ELF-1 (cell line): Measurements from ENCODE around the gene ARFIP1.
"Not testable (repeated sequence)": the region's sequence is repeated elsewhere in the genome, so short reads cannot be mapped to it uniquely, and the experiment has no call there.

Source experiments
- DNase-seq: peaks from one replicate; pipeline ENCODE4 v3.0.0-alpha.2; 2016; ENCODE audit warnings: low read depth, low spot score

ARFIP1 gene

GRCh38 chr4:152785639-152786615 is 6.2 kb downstream of the ARFIP1 start:
- no peak for DNase-seq

DNA sequence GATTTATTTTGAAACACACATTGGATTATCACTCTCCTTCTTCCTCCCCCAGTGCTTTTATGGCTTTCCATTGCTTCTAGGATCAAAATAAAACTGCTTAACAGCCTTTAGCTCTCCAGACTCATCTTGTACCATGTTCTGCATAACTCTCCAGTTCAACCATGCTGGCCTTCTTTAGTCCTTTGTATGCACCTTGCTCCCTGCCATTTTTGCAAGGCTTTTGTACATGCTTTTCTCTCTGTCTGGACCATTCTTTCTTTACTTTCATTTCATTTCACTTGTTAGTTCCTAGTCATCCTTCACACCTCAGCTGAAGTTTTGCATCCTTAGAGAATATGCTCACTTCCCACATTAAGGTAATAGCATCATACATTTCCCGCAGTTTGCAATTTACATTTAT is 6.9 kb downstream of the ARFIP1 start:
- DNase-seq = no peak

DNA sequence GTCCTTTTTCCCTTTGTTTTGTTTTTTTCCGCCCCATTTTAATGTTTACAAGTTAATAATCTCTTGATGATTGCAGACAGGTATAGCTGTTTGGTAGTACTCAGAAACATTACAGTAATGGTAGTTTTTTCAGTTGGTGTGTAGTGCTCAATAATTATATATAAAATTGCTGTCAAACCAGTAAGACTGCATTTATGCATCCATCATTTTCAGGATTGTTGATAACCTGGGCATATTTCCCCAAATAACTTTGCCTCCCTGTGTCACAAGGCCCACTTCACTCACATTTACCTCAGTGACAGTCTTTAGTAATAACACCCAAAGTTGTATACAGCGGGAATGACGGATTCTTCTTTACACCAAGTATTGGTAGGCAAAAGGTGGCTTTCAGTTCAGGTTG is 16.1 kb downstream of the ARFIP1 start:
- DNase-seq = no peak

DNA sequence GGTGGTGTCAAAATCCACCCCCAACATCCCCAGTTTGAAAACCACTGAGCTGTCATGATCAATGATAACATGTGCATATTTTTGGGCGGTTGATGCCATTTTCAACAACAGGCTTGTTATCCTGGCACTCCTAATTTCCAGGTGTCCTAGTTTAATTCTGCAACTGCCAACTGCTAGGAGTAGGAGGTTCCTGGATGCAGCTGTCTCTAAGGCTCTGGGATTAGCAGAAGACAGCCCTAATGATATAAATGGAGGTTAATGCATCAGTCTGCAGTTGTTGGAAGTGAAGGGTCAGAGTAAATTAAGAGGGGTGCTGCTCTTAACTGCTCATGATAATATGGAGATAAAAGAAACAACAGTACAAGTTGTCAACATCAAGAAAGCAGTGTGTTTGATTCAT is 23.8 kb downstream of the ARFIP1 start:
- DNase-seq = no peak

DNA sequence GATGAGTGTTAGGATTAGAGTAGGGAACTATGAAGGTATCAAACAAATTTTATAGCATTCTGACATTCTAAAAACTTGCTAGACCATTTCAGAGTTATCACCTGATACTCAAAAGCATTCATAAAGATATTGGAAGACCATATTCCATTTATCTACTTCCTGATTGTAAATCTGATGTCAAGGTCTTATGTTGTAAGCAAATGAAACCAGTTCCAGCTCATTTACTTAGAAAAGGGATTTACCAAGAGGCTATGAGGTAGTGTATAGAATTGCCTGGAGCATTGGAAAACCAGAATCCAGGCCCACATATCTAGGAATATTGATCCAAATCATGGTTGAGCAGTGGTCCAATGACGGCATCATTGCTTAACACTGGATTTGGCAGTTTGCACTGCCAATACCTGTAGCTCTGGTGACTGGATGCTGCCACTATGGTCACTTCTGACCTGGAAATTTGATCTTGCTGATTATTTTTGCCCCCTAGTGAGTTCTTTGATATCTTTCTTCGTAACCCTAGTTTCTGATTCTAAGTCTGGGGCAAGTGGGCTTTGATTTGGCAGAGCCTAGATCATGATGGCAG is 25.4 kb downstream of the ARFIP1 start:
- DNase-seq = no peak

DNA sequence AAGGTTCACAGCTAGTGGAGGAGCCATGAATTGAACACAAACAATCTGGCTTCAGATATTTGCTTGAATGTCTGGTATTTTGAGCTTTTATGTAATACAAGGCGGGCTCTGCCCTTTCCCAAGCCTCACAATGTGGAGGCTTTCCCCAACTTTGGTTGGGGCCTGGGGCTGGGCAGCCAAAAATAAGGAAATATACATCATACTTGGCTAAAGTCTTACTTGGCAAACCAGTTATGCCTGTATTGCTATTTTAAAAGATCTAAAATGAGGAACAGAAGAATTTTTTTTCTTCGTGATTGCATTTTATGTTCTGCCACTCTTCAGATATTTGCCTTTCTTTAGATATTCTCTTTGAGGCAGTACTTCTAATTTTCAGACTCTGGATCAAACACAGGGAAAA is 26.1 kb downstream of the ARFIP1 start:
- DNase-seq = no peak

DNA sequence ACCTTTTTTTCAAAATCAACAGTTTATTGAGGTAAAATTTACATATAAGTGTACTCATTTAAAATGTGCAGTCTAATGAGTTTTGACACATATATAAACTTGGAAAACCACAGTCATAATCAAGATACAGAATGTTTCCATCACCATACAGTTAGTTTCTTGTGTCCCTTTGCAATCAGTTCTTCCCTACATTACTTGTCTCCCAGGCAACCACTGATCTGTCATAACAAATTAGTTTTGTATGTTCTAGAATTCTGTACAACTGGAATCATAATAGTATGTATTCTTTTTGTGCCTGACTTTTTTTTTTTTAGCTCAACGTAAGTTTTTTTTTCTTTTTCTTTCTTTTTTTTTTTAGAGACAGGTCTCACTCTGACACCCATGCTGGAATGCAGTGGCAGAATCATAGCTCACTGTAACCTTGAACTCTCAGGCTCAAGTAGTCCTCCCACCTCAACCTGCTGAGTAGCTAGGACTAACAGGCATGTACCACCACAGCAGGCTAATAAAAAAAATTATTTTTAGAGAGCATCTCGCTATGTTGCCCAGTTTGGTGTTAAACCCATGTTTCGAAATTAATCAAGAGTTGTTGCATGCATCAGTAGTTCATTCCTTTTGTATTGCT is 26.9 kb downstream of the ARFIP1 start:
- no peak for DNase-seq

DNA sequence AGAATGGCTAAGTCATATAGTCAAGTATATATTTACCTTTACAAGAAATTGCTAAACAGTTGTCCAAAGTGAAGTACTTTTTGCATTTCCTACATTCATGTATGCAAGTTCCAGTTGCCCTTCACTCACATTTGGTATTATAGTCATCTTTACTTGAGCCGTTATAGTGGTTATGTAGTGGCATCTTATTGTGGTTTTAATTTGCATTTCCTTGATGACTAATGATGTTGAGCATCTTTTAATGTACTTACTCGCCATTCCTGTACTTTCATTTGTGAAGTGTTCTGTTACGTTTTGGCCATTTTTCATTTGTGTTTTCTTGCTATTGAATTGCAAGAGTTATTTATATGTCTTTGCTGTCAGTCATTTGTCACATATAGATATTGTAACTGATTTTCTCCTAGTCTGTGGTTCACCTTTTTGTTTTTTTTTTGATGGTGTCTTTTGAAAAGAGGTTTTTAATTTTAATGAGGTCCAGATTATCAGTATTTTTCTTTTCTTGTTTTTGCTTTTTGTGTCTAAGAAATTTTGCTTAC is 27.6 kb downstream of the ARFIP1 start:
- no peak for DNase-seq

GRCh38 chr4:152808670-152809069 is 28.9 kb downstream of the ARFIP1 start:
- DNase-seq = peak; percentile 61

GRCh38 chr4:152810715-152811287 is 31.0 kb downstream of the ARFIP1 start:
- DNase-seq = no peak

- no peak for DNase-seq
Observed at GRCh38 chr4:152815078-152815477, 35.3 kb downstream of the ARFIP1 start.

DNA sequence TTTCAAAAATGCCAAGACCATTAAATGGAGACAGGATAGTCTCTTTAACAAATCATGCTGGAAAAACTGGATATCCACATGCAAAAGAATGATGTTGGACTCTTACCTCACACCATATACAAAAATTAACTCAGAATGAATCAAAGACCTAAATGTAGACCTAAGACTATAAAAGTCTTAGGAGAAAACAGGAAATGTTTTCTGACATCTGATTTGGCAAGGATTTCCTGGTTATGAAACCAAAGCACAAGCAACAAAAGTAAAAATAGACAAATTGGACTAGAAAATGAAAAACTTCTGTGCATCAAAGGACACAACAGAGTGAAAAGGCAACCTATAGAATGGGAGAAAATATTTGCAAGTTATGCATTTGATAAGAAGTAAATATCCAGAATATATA is 37.6 kb downstream of the ARFIP1 start:
- DNase-seq = no peak

- no peak for DNase-seq
Observed at GRCh38 chr4:152819026-152819645, 39.4 kb downstream of the ARFIP1 start.

DNA sequence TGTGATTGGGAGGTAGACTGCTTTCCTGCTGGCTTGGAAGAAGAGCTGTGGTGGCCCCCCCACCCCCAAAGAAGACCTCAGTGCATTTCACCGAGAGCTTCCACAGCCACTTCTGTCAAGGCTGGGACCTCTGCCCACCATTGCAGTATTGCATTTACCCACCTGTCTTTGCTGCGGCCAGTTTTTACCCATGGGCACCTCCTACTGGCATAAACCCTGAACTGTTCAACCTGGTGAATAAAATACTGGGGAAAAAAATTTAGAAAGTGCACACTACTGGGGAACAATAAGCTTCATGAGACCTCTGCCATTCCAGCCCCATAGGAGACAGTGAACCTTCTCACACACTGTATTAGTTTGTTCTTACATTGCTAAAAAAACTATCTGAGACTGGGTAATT is 40.3 kb downstream of the ARFIP1 start:
- no peak for DNase-seq

DNA sequence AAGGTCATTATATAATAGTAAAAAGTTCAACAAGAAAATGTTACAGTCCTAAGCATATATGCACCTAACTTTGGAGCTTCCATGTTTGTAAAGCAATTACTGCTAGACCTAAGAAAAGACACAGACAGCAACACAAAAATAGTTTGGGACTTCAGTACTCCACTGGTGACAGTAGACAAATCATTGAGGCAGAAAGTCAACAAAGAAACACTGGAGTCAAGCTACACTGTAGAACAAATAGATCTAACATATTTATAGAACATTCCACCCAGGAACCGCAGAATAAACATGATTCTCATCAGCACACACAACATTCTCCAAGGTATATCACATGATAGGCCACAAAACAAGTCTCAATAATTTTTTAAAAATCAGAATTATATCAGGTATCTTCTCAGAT is 42.6 kb downstream of the ARFIP1 start:
- DNase-seq = no peak

GRCh38 chr4:152824561-152824960 is 44.8 kb downstream of the ARFIP1 start:
- DNase-seq = no peak

DNA sequence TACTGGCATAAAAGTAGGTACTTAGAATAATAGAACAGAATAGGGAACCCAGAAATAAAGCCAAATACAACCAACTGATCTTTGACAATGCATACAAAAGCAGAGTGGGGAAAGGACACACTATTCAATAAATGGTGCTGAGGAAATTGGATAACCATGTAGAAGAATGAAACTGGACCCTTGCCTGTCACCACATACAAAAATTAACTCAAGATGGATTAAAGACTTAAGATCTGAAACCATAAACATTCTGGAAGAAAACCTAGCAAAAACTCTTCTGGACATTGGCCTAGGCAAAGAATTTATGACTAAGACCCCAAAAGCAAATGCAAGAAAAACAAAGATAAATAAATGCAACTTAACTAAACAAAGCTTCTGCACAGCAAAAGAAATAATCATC is 45.6 kb downstream of the ARFIP1 start:
- no peak for DNase-seq

DNA sequence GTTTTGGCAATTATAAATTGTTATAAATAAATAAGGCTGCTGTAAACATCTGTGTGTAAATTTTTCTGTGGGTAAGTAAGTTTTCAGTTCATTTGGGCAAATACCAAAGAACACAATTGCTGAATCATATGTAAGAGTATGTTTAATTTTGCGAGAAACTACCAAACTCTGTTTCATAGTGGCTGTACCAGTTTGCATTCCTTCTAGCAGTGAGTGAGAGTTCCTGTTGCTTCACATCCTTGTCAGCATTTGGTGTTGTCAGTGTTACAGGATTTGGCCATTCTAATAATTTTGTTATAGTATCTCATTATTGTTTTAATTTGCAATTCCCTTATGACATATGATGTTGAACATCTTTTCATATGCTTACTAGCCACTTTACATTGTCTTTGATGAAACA is 48.4 kb downstream of the ARFIP1 start:
- no peak for DNase-seq

DNA sequence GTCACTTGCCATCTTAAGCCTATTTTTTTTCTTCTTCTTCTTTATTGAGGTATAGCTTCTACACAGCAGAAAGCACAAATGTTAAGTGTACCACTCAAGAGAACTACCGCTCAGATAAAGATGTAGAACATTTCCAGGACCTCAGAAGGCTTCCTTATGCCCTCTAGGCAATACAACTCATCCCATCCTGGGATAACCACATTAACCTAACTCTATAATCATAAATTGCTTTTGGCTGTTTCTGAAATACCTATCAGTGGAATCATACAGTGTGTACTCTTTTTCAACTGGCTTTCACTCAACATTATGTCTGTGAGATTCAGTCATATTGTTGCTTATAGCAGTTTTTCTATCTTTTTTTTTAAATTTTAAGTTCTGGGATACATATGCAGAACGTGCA is 51.7 kb downstream of the ARFIP1 start:
- DNase-seq = no peak

GRCh38 chr4:152836936-152837335 is 57.2 kb downstream of the ARFIP1 start:
- no peak for DNase-seq

DNA sequence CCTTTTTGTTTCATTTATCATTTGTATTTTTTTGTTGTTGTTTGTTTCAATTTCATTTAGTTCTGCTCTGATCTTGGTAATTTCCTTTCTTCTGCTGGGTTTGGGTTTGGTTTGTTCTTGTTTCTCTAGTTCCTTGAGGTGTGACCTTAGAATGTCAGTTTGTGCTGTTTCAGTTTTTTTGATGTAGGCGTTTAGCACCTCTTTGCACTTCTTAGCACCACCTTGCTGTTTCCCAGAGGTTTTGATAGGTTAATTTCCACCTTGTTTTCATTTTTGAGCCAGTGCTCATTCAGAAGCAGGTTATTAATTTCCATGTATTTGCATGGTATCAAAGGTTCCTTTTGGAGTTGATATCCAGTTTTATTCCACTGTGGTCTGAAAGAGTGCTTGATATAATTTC is 60.0 kb downstream of the ARFIP1 start:
- not testable (repeated sequence) for DNase-seq
